HTR-8/SVneo (cell line): Measurements from ENCODE around the gene RALGAPA2.

Source experiments
- DNase-seq: peaks from one replicate; pipeline ENCODE4 v3.0.0; 2011; ENCODE audit warnings: low spot score, mixed read lengths; ENCODE audit not compliant: insufficient read length
- FAIRE-seq: peaks from 2 replicates; lab custom pipeline; 2011; peaks lifted over from hg19 to GRCh38; lab: Jason Lieb, UNC

The RALGAPA2 gene

DNA sequence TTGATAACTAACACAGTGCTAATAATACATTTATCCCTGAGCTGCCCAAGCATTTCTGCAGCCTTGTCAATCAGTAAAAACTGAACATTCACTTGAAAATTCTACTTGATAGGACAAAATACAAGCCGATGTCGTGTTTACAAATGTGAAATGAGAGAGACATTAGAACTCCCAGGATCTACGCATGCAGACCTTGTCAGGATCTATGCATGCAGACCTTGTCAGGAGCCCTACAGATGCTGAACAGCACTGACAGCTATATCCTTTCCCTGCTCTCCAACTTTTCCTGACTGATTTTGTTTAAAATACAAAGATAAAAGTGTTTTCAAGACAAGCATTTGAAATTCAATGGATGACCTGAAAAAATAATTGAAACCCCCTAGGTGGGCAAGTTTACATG, 315.6 kb downstream of the RALGAPA2 start:
- no peak for FAIRE-seq
- DNase-seq = no peak

- FAIRE-seq (no peak), DNase-seq (no peak)
Measured at GRCh38 chr20:20395903-20396568, 316.4 kb downstream of the RALGAPA2 start.

- no peak for FAIRE-seq
Measured at GRCh38 chr20:20395087-20395486, 317.4 kb downstream of the RALGAPA2 start.

GRCh38 chr20:20393207-20394120, 319.0 kb downstream of the RALGAPA2 start:
- DNase-seq (no peak), FAIRE-seq (no peak)

More at GRCh38 chr20:20395087-20395486, 317.4 kb downstream of the RALGAPA2 start:
- no peak for DNase-seq

DNA sequence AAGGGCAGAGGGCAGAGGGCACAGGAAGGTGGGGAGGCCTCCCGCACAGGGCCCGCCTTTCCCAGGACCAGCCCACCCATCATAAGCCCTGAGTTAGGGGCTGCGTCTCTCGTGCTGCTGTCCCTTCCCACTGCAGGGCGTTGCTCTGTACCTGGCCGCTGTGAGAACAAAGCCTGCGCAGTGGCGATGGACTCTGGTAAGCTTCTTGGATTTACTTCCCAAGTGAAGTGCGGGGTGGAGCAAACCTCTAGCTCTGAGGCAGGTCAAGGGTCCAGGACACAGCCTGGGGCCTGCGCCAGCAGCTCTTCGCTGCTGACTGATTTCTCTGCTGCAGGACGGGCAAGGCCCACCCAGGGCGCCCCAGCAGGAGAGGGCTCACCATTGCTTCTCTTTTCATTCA, 320.7 kb downstream of the RALGAPA2 start:
- no peak for FAIRE-seq
- DNase-seq = no peak

DNA sequence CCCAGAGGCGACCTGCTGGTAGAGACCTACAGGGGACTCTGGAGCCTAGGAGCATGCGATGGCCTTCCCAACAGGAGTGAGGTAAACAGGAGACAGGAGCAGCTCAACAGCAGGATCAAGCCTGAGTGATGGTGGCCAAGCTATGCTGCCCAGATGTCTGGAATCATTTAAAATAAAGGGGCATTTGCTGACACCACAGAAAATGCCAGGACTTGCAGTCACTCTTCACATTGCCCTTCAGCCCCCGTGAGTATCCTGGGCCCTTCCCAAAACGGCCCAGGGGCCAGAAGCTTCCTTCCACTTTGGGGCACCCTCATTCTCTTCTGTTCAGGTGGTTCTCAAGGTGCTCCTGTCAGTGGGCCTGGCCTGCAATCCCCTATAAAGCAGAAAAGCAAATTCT, 321.3 kb downstream of the RALGAPA2 start:
- no peak for FAIRE-seq
- DNase-seq = no peak

- no peak for DNase-seq
Measured at GRCh38 chr20:20390393-20390792, 322.1 kb downstream of the RALGAPA2 start.

GRCh38 chr20:20386192-20386591, 326.3 kb downstream of the RALGAPA2 start:
- no peak for FAIRE-seq
- DNase-seq = no peak

More at GRCh38 chr20:20390393-20390792, 322.1 kb downstream of the RALGAPA2 start:
- no peak for FAIRE-seq

- no peak for FAIRE-seq
Measured at GRCh38 chr20:20375862-20376261, 336.6 kb downstream of the RALGAPA2 start.

GRCh38 chr20:20373091-20373571, 339.3 kb downstream of the RALGAPA2 start:
- no peak for DNase-seq
- no peak for FAIRE-seq

More at GRCh38 chr20:20375862-20376261, 336.6 kb downstream of the RALGAPA2 start:
- DNase-seq = no peak

DNA sequence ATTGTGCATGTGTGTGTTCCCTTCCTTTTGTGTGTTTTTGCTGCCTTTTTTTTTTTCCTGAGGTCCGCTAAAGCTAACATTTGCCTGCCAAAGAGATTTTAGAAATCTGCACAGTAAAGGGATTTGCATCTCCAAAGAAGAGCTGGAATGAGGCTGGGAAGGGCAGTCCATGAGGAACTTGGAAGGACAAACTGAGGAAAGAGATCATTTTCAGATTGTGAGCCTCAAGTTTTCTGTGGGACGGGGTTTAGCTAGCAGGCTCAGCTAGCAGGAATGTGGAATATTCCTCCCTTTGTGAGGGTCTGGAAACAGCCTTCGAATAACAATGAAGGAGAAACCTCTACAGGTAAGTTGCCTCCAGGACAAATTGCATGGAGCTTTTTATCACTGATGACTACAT, 340.8 kb downstream of the RALGAPA2 start:
- no peak for DNase-seq
- no peak for FAIRE-seq

DNA sequence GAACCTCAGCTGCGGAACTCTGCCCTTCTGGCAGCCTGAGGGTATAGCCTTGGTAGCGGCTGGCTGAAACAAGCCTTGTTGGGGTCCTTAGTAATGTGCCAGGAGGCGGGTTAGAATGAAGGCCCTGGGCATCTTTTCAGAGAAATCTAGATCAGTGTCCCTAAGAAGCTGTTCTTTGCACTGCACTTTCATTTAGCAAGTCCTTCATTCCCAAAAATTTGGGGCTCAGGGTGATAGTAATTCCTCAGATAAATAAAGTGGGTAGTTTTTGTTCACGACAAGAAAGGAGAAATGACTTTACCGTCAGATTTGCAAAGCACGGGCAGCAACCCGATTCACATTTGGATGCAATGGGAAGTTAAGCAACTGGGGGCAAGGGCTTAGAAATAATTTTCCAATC, 341.4 kb downstream of the RALGAPA2 start:
- no peak for FAIRE-seq
- DNase-seq = no peak

- FAIRE-seq = no peak
- DNase-seq = no peak
Measured at GRCh38 chr20:20370094-20370575, 342.3 kb downstream of the RALGAPA2 start.

DNA sequence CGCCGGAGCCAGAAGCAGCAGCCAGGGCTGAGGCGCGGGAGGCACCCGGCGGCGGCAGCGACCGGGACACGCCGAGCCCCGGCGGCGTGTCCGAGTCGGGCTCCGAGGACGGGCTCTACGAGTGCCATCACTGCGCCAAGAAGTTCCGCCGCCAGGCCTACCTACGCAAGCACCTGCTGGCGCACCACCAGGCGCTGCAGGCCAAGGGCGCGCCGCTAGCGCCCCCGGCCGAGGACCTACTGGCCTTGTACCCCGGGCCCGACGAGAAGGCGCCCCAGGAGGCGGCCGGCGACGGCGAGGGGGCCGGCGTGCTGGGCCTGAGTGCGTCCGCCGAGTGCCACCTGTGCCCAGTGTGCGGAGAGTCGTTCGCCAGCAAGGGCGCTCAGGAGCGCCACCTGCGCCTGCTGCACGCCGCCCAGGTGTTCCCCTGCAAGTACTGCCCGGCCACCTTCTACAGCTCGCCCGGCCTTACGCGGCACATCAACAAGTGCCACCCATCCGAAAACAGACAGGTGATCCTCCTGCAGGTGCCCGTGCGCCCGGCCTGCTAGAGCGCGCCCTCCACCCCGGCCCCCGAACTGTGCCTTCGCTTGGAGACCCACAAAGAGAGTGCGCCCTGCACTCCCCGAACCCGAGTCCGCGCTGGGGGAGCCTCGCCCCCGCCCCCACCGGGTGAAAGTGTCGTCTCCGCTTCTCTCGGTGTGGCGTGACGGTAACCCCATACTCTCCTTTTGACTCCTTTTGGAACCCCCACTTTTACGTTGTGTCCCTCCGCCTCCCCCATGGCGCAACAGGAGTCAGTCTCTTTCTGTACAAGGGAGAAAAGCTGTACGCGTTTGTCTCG, 343.0 kb downstream of the RALGAPA2 start:
- no peak for FAIRE-seq
- DNase-seq = no peak

- DNase-seq (no peak), FAIRE-seq (no peak)
Measured at GRCh38 chr20:20368418-20369249, 343.8 kb downstream of the RALGAPA2 start.

DNA sequence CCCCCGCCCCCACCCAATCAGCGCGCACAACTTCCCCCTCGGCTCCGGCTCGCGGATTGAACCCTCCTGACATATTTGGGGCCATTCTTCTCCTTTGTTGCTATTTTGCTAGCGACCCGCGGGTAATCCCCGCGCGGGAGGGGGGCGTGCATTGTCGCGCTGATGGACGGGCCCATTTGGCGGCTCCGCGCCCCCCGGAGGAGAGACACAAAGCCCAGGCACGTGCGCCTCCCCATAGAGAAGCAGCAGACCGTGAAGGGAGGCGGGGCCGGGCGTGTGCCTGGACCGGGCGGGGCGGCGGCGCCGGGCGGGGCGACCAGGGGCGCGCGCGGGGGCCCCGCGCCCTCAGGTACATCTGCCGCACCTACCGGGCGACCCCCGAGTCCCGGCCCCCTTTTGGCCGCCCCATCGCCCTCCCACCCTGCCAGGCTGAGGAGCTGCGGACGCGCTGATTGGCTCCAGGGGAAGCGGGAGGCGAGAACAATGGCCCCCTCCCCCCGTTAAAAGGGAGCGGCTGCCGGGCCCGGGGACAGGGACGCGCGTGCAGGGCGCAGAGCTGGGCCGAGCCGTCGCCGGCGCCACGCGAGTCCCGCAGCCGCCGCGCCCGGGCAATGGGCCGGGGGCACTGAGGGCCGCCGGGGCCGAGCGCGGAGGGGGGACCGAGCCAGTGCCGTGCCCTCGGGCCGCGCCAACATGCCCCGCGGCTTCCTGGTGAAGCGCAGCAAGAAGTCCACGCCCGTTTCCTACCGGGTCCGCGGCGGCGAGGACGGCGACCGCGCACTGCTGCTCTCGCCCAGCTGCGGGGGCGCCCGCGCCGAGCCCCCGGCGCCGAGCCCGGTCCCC, 344.6 kb downstream of the RALGAPA2 start, which contains the start of gene INSM1:
Gene INSM1 (plus strand): TSS at position 530 of the 843 bp plus-strand sequence. CDS start 164 bp downstream, at position 694.
- no peak for DNase-seq

DNA sequence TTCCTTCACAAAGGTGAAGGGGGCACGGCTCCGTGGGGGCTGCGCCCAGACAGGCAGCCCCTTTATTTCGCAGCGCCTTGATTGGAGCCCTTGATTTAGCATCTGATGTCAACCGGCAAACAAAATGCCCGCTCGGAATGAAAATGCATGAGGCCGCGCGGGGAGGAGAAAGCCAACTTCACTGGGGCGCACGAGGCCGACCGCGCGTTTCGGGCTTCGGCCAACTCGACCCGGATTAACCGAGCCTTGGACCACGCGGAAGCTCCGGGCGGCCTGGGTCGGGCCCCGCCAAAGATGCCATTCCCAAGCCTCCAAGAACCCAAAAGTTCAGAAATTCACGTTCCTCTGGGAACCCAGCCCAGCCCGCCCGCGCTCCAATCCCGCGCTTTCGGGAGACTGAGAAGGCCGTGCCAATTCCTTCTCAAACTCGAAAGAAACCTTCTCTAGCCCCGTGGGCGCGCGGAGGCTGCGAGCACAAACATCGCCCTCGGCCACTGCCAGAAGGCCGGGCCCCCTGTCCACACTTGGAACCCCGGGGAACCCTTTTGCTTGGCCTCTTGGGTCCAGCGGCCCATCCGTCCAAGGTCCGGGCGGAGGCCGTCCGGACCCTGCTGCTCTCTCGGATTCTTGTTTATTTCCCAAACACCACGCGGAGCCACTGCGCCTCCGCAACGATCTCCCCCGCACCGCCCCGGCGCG, 345.4 kb downstream of the RALGAPA2 start:
- no peak for FAIRE-seq

More for the DNA sequence above, 344.6 kb downstream of the RALGAPA2 start, which contains the start of gene INSM1:
- FAIRE-seq = no peak

GRCh38 chr20:20366551-20366875, 345.9 kb downstream of the RALGAPA2 start:
- DNase-seq (no peak), FAIRE-seq (no peak)

More for the DNA sequence above, 345.4 kb downstream of the RALGAPA2 start:
- DNase-seq = no peak
